ENCODE measurements around the gene FAM53B.

- TF ChIP-seq, protein P1, sequence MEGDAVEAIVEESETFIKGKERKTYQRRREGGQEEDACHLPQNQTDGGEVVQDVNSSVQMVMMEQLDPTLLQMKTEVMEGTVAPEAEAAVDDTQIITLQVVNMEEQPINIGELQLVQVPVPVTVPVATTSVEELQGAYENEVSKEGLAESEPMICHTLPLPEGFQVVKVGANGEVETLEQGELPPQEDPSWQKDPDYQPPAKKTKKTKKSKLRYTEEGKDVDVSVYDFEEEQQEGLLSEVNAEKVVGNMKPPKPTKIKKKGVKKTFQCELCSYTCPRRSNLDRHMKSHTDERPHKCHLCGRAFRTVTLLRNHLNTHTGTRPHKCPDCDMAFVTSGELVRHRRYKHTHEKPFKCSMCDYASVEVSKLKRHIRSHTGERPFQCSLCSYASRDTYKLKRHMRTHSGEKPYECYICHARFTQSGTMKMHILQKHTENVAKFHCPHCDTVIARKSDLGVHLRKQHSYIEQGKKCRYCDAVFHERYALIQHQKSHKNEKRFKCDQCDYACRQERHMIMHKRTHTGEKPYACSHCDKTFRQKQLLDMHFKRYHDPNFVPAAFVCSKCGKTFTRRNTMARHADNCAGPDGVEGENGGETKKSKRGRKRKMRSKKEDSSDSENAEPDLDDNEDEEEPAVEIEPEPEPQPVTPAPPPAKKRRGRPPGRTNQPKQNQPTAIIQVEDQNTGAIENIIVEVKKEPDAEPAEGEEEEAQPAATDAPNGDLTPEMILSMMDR (IDR thresholded peaks at IDR 0.05), result no peak
- no peak for TF ChIP-seq POLR2A (IDR thresholded peaks at IDR 0.05)
Measured at GRCh38 chr10:124665558-124665957, 78.6 kb downstream of the FAM53B start.
